ENCODE measurements around the gene ATG3.
"Not testable (repeated sequence)": the region's sequence is repeated elsewhere in the genome, so short reads cannot be mapped to it uniquely, and the experiment has no call there.

GRCh38 chr3:112494448-112494767, 67.4 kb downstream of the ATG3 start:
- TF ChIP-seq, protein P1, sequence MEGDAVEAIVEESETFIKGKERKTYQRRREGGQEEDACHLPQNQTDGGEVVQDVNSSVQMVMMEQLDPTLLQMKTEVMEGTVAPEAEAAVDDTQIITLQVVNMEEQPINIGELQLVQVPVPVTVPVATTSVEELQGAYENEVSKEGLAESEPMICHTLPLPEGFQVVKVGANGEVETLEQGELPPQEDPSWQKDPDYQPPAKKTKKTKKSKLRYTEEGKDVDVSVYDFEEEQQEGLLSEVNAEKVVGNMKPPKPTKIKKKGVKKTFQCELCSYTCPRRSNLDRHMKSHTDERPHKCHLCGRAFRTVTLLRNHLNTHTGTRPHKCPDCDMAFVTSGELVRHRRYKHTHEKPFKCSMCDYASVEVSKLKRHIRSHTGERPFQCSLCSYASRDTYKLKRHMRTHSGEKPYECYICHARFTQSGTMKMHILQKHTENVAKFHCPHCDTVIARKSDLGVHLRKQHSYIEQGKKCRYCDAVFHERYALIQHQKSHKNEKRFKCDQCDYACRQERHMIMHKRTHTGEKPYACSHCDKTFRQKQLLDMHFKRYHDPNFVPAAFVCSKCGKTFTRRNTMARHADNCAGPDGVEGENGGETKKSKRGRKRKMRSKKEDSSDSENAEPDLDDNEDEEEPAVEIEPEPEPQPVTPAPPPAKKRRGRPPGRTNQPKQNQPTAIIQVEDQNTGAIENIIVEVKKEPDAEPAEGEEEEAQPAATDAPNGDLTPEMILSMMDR (IDR thresholded peaks at IDR 0.05) = not testable (repeated sequence)
- TF ChIP-seq POLR2AphosphoS5 (IDR thresholded peaks at IDR 0.05) = not testable (repeated sequence)

All from prostate gland (tissue), 2 donors.